HepG2 (cell line): ENCODE results near the gene AMPD2. TPM values are rescaled to one million over a fixed set of nuclear protein-coding genes. Genes with fewer than 3 reads are reported as not detected.

ENCODE experiments used
- ATAC-seq: fragments of 200-7000 bp; cut with Tn5 transposase; 3 replicates; pipeline ENCODE4 v1.9.1; 2020; ENCODE audit warnings: mild to moderate bottlenecking, moderate library complexity
- BruUV-seq: library from RNA; stranded (reverse); fragments of 400-500 nt; replicated peaks from 2 replicates; lab custom pipeline; 2021; lab: Mats Ljungman, UMichigan
- CTCF ChIA-PET: fragments of 300-600 bp; formaldehyde crosslinking; extraction: SDS; loops from one replicate; lab custom pipeline; 2021; ENCODE audit warnings: low total read pairs, inconsistent platforms, low intra/inter-chr PET ratio; lab: Yijun Ruan, JAX
- POLR2A ChIA-PET: fragments of 350-600 bp; sonication (Branson Sonifier 250); formaldehyde crosslinking; loops from one replicate; lab custom pipeline; 2020; ENCODE audit warnings: antibody characterized with exemption, inconsistent platforms; lab: Yijun Ruan, JAX
- DNase-seq: peaks from one replicate; pipeline ENCODE4 v3.0.0-alpha.2; 2015; ENCODE audit warnings: low spot score
- FAIRE-seq: peaks from 3 replicates; lab custom pipeline; 2011; peaks lifted over from hg19 to GRCh38; lab: Jason Lieb, UNC
- H2AFZ ChIP-seq: one replicate; pipeline ENCODE4 v1.6.1; 2011; ENCODE audit warnings: low read length, inconsistent platforms
- H3K27ac ChIP-seq: fragments of 300-600 bp; 3 replicates; pipeline ENCODE4 v1.8.0; 2011; ENCODE audit warnings: mixed run types, mild to moderate bottlenecking, mixed read lengths, low read length, inconsistent platforms; ENCODE audit not compliant: insufficient read depth; ENCODE audit errors: extremely low read length
- H3K27me3 ChIP-seq, 2 experiments: fragments of 200-600 bp in 1 of 2; 2 replicates in 1 of 2; 3 replicates in 1 of 2; pipeline versions ENCODE4 v1.6.0 to v1.8.0; 2011; ENCODE audit warnings: low read length in 2 of 2, mild to moderate bottlenecking in 2 of 2, moderate library complexity in 2 of 2, inconsistent platforms in 1 of 2; ENCODE audit not compliant: insufficient read depth in 2 of 2, control insufficient read depth in 1 of 2
- H3K36me3 ChIP-seq, 2 experiments: fragments of 200-600 bp in 1 of 2; replicated peaks in 1 of 2; 2 replicates in 1 of 2; 3 replicates in 1 of 2; pipeline versions ENCODE4 v1.5.1 to v1.8.0; 2011; ENCODE audit warnings: low read length in 2 of 2, inconsistent platforms in 1 of 2; ENCODE audit not compliant: insufficient read depth in 2 of 2, control insufficient read depth in 1 of 2
- H3K4me1 ChIP-seq: 2 replicates; pipeline ENCODE4 v1.5.1; 2012; ENCODE audit warnings: low read length, inconsistent platforms; ENCODE audit not compliant: insufficient read depth
- H3K4me2 ChIP-seq: 2 replicates; pipeline ENCODE4 v1.6.0; 2011; ENCODE audit warnings: low read depth, low read length, inconsistent platforms
- H3K4me3 ChIP-seq, 3 experiments: fragments of 200-600 bp in 1 of 3; sonication (generic), shearing (Covaris generic) in 1 of 3; replicated peaks in 1 of 3; 2 replicates each; pipeline ENCODE4 v1.5.1; 2011 to 2016; ENCODE audit warnings: low read length in 3 of 3, inconsistent platforms in 2 of 3, low read depth in 2 of 3, mild to moderate bottlenecking in 2 of 3, control low read depth in 1 of 3, mixed read lengths in 1 of 3; ENCODE audit not compliant: insufficient read depth in 1 of 3
- H3K79me2 ChIP-seq: one replicate; pipeline ENCODE4 v1.6.1; 2011; ENCODE audit warnings: low read length, inconsistent platforms; ENCODE audit not compliant: insufficient read depth
- H3K9ac ChIP-seq: 2 replicates; pipeline ENCODE4 v1.6.0; 2011; ENCODE audit warnings: mild to moderate bottlenecking, low read depth, low read length, inconsistent platforms; ENCODE audit not compliant: insufficient read depth
- H3K9me3 ChIP-seq: 2 replicates; pipeline ENCODE4 v1.5.1; 2012; ENCODE audit warnings: mild to moderate bottlenecking, low read length
- H4K20me1 ChIP-seq: 2 replicates; pipeline ENCODE4 v1.6.0; 2011; ENCODE audit warnings: inconsistent platforms, mild to moderate bottlenecking, low read length, moderate library complexity; ENCODE audit not compliant: insufficient read depth
- FUBP1 ChIP-seq: sonication (generic); formaldehyde crosslinking; IDR thresholded peaks from 2 replicates; pipeline ENCODE4 v1.5.1; 2020; ENCODE audit warnings: missing genetic modification reagents, mild to moderate bottlenecking, borderline replicate concordance
- JDP2 ChIP-seq: sonication (generic); formaldehyde crosslinking; IDR thresholded peaks from 2 replicates; pipeline ENCODE4 v1.8.1; 2022; ENCODE audit warnings: missing genetic modification reagents, borderline replicate concordance
- LRRFIP1 ChIP-seq: sonication (generic); formaldehyde crosslinking; conservative IDR thresholded peaks from 2 replicates; pipeline ENCODE4 v1.4.0; 2020; ENCODE audit warnings: missing genetic modification reagents
- REST ChIP-seq, 2 experiments: IDR thresholded peaks; 2 replicates each; pipeline ENCODE4 v1.6.1; 2011 to 2012; ENCODE audit warnings: low read length in 2 of 2, borderline replicate concordance in 1 of 2, low read depth in 1 of 2, mild to moderate bottlenecking in 1 of 2, moderate library complexity in 1 of 2
- ZNF652 ChIP-seq: IDR thresholded peaks from 2 replicates; pipeline ENCODE4 v1.6.1; 2016; ENCODE audit warnings: low read depth, borderline replicate concordance
- WGBS: methylation state at CpG from one replicate; pipeline ENCODE4 v1.1.6; 2017; ENCODE audit warnings: low lambda C conversion rate; 5-methylcytosine and 5-hydroxymethylcytosine counted together
- in situ Hi-C: cut with HindIII; loops from 2 replicates; pipeline ENCODE4 v1.10.0; 2017; ENCODE audit warnings: low pct_unique_long_range_greater_than_20kb; ENCODE audit not compliant: extremely low pct_ligation_motif_present
- intact Hi-C: fragments of 100-400 bp; cut with micrococcal nuclease; formaldehyde crosslinking; loops from one replicate; pipeline ENCODE4 v1.10.0; 2022; ENCODE audit not compliant: unreplicated experiment
- polyA plus RNA-seq, 8 experiments: library from polyadenylated mRNA; depleted of rRNA in 3 of 8; stranded (reverse) in 7 of 8; unstranded in 1 of 8; fragments of >200 nt; fragmentation: Illumina TruSeq in 4 of 8; extraction: Trizol in 4 of 8; gene quantifications; 2 replicates each; pipeline versions ENCODE4 v1.2.1 to v1.2.3, GENCODE V29; 2011 to 2016; ENCODE audit warnings: low read depth in 4 of 8, missing spikeins in 1 of 8, mixed read lengths in 1 of 8; ENCODE audit not compliant: insufficient read depth in 1 of 8
- total RNA-seq, 5 experiments: library from RNA; depleted of rRNA; stranded (reverse); fragments of >200 nt; fragmentation: Illumina TruSeq; extraction: Trizol; gene quantifications; 2 replicates each; pipeline ENCODE4 v1.2.3, GENCODE V29; 2016; ENCODE audit warnings: low read depth in 1 of 5

The AMPD2 gene
- total and polyA plus RNA-seq, 2 of the 13 experiments (the other 11 are each of a cell fraction or from before 2014, with no cell fraction given): 62.3 to 82.0 TPM

GRCh38 chr1:109634771-109635750, 15.4 kb downstream of the AMPD2 start:
- Histone ChIP-seq H3K4me2 (no peak overlapping the region), H3K27ac (no peak overlapping the region), H3K4me1 (peaks cover 27% of the 10 kb centered on the region), H3K27me3 (no peaks in the 10 kb centered on the region), H3K36me3 (peaks cover 14% of the 10 kb centered on the region in 2 experiments), H2AFZ (no peak overlapping the region), H3K9ac (no peak overlapping the region), H3K79me2 (no peaks in the 10 kb centered on the region), H3K9me3 (no peaks in the 10 kb centered on the region), H4K20me1 (no peaks in the 10 kb centered on the region), H3K4me3 (no peak overlapping the region)
- POLR2A ChIA-PET: interaction anchor here (1.1 to 1.7 kb wide), 3 partner anchors 9 to 89 kb away, joined by 3 to 9 read pairs (median 3); partner anchors contain the start of gene GSTM4
- WGBS: 87% methylated on average over 11 of the region's 13 CpGs
- intact Hi-C loops (no loop called here), in situ Hi-C loops (no loop called here)
- ATAC-seq (no peak), DNase-seq (no peak), FAIRE-seq (no peak)
- CTCF ChIA-PET: no interaction called here
- no TSS peak for BruUV-seq
- TF ChIP-seq ZNF652 (no peak), JDP2 (CRISPR knock-in tag) (no peak), REST (IDR thresholded peaks at IDR 0.05; ENCODE audit: borderline replicate concordance in 1 of 2, low read depth in 1 of 2, low read length in 2 of 2) (no peak), LRRFIP1 (CRISPR knock-in tag) (no peak), FUBP1 (CRISPR knock-in tag) (no peak)
